NB4 (cell line): ENCODE measurements around the gene IQGAP3.

Experiments used
- CTCF ChIP-seq: IDR thresholded peaks from one replicate; pipeline ENCODE4 v1.5.1; 2012; ENCODE audit warnings: low read depth, low read length
- MYC ChIP-seq: IDR thresholded peaks from 2 replicates; pipeline ENCODE4 v1.6.1; 2011; ENCODE audit warnings: low read depth, low read length
- POLR2A ChIP-seq: IDR thresholded peaks from 2 replicates; pipeline ENCODE4 v1.6.1; 2011; ENCODE audit warnings: mild to moderate bottlenecking; ENCODE audit not compliant: insufficient read length; ENCODE audit errors: extremely low read depth
- TF ChIP-seq, protein P1 (sequence below): IDR thresholded peaks from 2 replicates; pipeline ENCODE4 v1.6.1; 2011; ENCODE audit warnings: low read depth, low read length

DNA sequence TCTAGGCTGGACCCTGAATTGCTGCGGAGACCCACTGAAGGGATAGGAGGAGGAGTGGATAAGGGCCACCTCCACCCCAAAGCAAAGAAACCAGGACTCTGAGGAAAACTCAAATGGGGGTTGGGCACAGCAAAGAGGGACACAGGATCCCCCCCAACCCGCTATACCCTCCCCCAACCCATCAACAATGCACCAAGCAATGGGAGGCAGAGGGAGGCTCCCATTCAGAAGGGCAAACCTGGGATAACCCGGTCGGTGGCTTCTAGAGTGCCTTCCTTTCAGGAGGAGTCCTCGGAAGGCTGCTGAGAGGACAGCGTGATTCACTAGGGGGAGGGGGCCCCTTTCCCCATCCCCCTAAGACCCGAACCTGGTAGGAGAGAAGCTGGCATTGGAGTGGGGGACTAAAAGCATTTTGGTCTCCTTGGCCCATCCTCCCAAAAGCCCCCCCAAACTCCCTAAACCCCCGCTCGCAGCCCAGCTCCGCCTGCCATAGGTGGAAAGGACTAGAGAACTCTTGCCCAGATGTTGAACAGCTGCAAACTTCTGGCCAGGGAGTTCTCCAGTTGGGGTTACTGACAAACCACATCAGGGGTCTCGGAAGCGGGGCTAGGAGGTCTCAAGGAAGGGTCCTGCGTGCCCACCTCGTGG, 73.0 kb downstream of the IQGAP3 start:
- no peak for TF ChIP-seq MYC
- TF ChIP-seq CTCF = no peak
- TF ChIP-seq POLR2A = no peak
- TF ChIP-seq, protein P1, sequence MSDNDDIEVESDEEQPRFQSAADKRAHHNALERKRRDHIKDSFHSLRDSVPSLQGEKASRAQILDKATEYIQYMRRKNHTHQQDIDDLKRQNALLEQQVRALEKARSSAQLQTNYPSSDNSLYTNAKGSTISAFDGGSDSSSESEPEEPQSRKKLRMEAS = no peak
